G401.6 (cell line): ENCODE results near the gene CDCA3.

Source experiments
- FAIRE-seq: peaks from 2 replicates; lab custom pipeline; 2012; peaks lifted over from hg19 to GRCh38; lab: Jason Lieb, UNC

The CDCA3 gene

DNA sequence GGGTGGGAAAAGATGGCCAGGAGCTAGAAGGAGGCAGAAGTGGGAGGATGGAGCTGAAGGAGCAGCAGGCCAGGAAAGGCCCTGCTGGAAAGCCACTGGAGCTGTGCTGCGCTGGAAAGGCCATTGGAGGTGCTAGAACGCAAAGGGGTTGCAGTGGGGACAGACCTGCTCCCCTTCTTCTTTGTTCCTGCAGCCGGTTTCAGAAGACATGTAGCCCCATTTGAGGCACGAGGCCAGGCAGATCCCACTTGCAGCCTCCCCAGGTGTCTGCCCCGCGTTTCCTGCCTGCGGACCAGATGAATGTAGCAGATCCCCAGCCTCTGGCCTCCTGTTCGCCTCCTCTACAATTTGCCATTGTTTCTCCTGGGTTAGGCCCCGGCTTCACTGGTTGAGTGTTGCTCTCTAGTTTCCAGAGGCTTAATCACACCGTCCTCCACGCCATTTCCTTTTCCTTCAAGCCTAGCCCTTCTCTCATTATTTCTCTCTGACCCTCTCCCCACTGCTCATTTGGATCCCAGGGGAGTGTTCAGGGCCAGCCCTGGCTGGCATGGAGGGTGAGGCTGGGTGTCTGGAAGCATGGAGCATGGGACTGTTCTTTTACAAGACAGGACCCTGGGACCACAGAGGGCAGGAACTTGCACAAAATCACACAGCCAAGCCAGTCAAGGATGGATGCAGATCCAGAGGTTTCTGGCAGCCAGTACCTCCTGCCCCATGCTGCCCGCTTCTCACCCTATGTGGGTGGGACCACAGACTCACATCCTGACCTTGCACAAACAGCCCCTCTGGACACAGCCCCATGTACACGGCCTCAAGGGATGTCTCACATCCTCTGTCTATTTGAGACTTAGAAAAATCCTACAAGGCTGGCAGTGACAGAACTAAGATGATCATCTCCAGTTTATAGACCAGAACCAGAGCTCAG lies 31.7 kb downstream of the CDCA3 start:
- no peak for FAIRE-seq

DNA sequence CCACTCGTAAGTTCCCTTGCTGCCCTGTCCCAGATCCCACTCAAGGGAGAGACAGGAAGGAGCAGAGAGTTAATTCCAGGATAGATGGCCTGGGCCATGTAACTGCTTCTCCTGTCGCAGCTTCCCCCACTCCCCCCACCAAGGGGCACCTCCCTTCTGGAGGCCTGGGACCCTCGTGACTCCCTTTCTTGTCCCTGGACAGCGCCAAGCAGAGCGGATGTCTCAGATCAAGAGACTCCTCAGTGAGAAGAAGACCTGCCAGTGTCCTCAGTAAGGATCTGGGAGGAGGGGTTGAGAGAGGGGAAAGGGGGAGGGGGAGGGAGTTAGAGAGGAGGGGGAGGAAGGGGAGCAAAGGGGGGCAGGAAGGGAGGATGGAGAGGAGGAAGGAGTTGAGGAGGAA lies 32.4 kb downstream of the CDCA3 start:
- FAIRE-seq = no peak

- no peak for FAIRE-seq
Measured at GRCh38 chr12:6818222-6818621, 32.9 kb downstream of the CDCA3 start.

DNA sequence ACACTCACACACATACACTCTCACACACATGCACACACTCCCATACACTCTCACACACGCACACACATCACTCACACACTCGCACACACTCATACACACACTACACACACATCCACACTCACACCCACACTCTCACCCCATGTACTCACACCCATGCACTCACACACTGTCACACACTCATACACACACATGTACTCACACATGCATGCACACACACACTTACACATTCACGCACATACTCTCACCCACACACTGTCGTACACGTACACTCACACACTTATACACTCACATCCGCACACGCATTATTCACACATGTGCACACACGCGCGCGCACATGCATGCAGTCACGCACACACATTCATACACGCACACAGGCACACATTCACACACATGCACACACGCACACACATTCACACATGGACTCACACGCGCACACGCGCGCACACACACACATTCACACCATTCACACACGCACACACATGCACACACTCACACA lies 33.4 kb downstream of the CDCA3 start:
- FAIRE-seq = no peak

DNA sequence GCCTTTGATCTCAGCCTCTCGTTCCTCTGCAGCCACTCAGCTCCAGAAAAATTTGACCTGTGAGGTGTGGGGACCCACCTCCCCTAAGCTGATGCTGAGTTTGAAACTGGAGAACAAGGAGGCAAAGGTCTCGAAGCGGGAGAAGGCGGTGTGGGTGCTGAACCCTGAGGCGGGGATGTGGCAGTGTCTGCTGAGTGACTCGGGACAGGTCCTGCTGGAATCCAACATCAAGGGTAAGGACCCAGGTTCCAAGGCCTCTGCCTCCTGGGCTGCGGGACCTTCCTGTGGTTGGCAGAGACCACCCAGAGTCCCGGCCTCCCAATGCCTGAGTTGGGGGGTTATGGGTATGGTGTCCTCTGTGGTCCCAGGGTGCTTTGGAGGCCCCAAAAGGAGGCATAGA lies 34.0 kb downstream of the CDCA3 start:
- no peak for FAIRE-seq

- FAIRE-seq = no peak
Measured at GRCh38 chr12:6816598-6816997, 34.5 kb downstream of the CDCA3 start.

GRCh38 chr12:6813363-6813762 lies 37.7 kb downstream of the CDCA3 start:
- FAIRE-seq = no peak

- no peak for FAIRE-seq
Measured at GRCh38 chr12:6810758-6811157, 40.3 kb downstream of the CDCA3 start.

DNA sequence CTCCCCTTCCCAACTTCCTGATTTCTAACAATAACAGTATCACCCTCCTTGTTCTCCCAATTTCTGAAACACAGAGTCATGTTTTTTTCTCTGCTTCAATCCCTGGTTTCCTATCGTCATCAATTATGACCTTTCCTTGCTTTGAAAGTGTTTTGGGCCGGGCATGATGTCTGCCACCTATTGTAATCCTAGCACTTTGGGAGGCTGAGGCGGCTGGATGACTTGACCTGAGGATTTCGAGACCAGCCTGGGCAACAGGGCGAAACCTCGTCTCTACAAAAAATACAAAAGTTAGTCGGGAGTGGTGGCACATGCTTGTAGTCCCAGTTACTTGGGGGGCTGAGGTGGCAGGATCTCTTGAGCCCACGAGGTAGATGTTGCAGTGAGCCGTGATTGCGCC lies 42.0 kb downstream of the CDCA3 start:
- FAIRE-seq = no peak

DNA sequence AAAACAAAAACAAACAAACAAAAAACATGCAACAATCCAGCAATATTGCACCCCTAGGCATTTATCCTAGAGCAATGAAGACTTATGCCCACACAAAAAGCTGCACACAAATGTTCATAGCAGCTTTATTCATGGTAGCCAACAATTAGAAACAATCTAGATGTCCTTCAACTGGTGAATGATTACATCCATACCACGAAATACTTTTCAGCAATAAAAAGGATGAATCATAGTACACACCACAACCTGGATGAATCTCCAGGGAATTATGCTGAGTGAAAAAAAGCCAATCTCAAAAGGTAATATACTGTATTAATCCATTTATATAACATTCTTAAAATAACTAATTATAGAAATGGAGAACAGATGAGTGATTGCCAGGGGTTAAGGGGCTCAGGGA lies 43.9 kb downstream of the CDCA3 start:
- FAIRE-seq = no peak

GRCh38 chr12:6799147-6799546 lies 51.9 kb downstream of the CDCA3 start:
- no peak for FAIRE-seq
